Left colon (tissue), 2 donors: ENCODE data around the gene PARP6. TPM values are rescaled to one million over a fixed set of nuclear protein-coding genes. Genes with fewer than 3 reads are reported as not detected.

Experiments used
- ATAC-seq: fragments of 200-7000 bp; cut with Tn5 transposase; one replicate; pipeline ENCODE4 v1.9.1; 2020; ENCODE audit warnings: mild to moderate bottlenecking, moderate library complexity
- DNase-seq, 2 donors: peaks; one replicate each; pipeline ENCODE4 v3.0.0-alpha.2; 2020
- intact Hi-C, 2 donors: fragments of 100-400 bp; cut with DNase I in 1 of 2; cut with micrococcal nuclease in 1 of 2; formaldehyde crosslinking; loops; one replicate each; pipeline versions ENCODE4 v1.11.2 to v1.14.0; 2022; cut with DNase I, micrococcal nuclease
- long read RNA-seq: library from polyadenylated mRNA; unstranded; transcript quantifications from one replicate; pipeline ENCODE4 v2.0.0, GENCODE V29; 2021
- total RNA-seq, 2 donors: library from RNA; stranded (reverse); fragmentation: NEBNext Ultra II Directional; extraction: Animal tissue kit (Norgen Biotek cat#: 25700); gene quantifications; one replicate each; pipeline ENCODE4 v1.2.1, GENCODE V29; 2021
- donor health status: DM: no; HTN: no; CAD: no.
- donor health status: DM: yes; HTN: yes; CAD: no.

The PARP6 gene, protein sequence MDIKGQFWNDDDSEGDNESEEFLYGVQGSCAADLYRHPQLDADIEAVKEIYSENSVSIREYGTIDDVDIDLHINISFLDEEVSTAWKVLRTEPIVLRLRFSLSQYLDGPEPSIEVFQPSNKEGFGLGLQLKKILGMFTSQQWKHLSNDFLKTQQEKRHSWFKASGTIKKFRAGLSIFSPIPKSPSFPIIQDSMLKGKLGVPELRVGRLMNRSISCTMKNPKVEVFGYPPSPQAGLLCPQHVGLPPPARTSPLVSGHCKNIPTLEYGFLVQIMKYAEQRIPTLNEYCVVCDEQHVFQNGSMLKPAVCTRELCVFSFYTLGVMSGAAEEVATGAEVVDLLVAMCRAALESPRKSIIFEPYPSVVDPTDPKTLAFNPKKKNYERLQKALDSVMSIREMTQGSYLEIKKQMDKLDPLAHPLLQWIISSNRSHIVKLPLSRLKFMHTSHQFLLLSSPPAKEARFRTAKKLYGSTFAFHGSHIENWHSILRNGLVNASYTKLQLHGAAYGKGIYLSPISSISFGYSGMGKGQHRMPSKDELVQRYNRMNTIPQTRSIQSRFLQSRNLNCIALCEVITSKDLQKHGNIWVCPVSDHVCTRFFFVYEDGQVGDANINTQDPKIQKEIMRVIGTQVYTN
- 10 to 100 TPM; 39.1 to 40.8 TPM for total RNA-seq
- long read RNA-seq, partial matches to known transcripts = 1 of 11 reads
- long read RNA-seq, other reads (novel, unspliced or antisense) = 8 of 11 reads

DNA sequence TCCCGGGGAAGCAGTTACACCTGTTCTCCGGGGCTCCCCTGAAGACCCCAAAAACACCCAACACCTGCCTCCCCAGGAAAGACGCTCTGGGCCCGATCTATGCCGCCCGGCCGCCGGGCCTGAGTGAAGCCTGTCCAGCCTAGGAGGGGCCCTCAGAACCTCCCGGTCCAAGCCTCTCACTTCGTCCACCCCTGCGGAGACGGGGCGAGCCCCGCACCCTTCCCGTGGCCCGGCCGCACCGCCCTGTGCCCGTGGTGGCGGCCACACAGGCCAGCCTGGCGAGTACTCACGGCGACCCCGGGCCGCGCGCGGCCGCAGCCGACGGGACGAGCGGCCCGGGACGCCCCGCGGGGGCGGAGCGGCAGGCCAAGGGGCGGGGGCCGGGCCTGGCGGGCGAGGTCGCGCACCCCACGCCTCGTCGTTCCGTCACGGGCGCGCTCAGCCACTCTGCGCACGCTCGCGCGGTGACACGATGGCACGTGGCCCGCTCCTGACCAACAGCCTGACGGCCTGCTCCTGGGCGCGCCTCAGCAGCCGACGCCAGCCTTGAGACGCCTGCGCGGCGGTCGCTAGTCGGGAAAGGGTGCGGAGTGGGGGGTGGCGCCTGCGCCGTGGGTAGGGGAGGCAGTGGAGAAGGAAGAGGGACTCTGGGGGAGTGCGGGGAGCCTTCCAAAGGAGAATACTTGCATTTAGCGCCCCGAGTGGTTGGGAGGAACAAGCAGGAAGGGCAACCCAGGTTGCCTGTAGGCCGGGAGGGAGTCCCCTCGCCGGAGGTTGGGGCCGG is at the start of gene PARP6:
Gene PARP6 (minus strand): TSS at position 342 of the 784 bp plus-strand sequence. CDS start 5,077 bp downstream, outside the sequence.
- intact Hi-C loops = loop anchor here in 1 of 2 donors (10.0 kb wide), 1 partner anchor 78 kb away; the partner anchor contains the start of gene GRAMD2A
- ATAC-seq (peak; percentile 97), DNase-seq (peak; percentile 95 to 99)

DNA sequence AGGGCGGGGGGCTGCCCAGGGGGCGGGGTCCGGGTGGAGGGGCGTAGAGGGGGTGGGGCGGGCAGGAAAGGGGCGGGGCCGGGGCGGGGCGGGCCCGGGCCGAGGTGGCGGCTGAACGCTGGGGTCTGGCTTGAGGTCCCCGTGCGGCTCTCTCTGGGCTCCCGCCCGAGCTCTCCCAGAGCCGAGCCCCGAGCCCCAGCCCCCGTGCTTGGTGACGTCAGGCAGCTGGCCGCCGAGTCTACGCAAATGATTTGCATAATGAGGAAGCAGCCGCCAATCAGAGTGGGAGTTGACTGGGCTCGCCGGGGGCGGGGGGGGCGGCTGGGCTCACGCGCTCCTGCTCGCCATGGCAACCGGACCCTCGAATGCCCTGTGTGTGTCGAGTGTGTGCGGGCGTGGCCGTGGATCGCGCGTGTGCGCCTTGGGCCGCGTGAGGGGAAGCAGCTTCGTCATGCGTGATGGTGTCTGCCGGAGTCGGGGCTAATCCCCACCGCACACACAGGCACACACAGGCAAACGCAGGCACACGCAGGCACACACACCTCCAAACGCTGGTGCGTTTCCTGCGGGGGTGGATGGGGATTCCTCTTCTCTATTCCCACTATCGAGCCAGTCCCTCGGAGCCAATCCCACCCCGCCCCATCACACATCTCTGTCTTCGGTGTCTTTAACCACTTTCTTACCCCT is 47.8 kb upstream of the PARP6 start, which contains the start of gene CELF6:
Gene CELF6 (minus strand): TSS at position 173 of the 687 bp plus-strand sequence. CDS start 283 bp downstream, outside the sequence.
- intact Hi-C loops = loop anchor here in 1 of 2 donors (10.0 kb wide), 1 partner anchor 265 kb away; no protein-coding TSS in a partner anchor
- ATAC-seq (peak; percentile 83), DNase-seq (peak; percentile 77 to 81)

DNA sequence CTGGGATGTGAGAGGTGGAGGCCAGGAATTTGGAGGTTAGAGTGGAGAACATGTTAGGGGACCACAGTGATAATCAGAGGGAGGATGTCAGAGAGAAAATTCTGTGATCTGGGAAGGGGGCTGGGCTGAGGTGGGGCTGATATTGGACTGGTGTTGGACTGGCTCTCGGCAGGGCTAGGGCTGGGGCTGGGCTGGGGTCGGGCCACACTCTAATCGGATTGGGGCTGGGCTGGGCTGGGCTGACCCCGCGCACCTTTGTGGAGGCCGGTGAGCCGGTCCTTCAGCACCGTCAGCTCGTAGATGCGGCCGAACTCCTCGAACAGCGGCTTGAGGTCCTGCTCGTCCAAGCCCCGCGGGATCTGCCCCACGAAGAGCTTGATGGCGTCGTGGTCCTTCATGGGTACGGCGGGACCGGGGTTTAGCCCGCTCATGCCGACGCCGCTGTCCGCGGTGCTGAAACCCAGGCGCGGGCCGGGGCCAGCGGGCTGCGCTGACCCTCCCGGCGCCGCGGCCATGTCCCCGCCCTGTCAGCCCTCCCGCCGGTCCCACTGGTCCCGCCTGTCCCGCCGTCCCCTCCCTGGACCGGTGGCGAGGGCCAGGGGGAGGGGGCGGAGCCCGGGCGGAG is 47.1 kb upstream of the PARP6 start:
- peak; percentile 84 for ATAC-seq
- intact Hi-C loops = loop anchor here in 1 of 2 donors (10.0 kb wide), 1 partner anchor 265 kb away; no protein-coding TSS in a partner anchor
- peak; percentile 32 to 75 for DNase-seq

DNA sequence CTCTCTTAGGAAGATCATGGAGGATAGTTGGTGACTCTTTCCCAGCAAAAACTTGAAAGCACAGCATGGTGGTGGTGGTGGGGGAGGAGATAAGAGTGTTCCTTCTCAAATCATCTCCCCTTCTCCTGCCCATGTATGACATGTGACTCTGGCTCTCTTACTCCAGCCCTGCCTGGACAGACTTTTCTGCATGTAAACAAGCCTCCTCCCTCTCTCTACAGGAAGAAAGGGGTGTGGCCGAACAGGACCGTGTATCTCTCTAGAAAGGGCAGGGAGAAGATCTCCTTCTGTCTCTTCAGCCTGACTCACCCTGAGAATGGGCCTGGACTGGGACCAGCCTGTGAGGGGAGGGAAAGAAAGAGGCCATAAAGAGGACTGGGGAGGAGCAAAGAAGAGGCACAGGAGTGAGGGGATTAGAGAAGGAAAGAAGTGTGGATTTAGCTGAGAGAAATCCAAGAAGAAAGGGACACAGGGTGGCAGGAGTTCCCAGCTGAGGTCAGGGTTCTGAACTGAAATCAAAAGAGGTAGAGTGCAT is 46.1 kb upstream of the PARP6 start:
- intact Hi-C loops = loop anchor here in 1 of 2 donors (10.0 kb wide), 1 partner anchor 266 kb away; no protein-coding TSS in a partner anchor
- ATAC-seq (peak; percentile 25), DNase-seq (no peak)

DNA sequence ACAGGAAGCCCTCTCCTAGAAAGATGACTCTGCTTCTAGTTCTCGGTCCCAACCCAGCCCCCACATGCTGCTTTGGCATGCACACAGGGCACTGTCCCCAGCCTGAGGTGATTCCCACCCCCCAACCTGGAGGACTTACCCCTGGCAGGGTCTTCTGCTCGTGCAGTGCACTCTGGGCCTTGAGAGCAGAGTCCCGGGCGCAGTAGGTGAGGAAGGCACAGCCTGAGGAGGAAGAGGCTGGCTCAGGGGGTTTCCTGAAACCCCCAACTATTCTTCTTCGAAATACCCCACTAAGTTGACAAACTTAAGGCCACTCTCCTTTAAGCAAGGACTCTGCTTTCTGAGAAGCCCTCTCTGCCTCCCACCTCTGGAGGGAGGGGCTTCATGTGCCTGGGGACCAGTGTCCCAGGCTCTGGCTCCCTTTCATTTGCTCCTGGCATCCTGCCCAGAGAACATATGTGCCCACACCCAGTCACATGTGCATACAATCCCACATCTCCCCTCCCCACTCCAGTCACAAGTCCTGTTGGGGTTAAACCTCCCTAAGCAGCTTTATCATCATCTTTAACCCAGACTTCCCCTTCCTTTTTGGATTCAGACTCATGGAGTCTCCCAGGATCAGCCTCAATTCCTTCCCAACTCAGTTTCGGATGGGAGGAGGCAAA is 43.5 kb upstream of the PARP6 start:
- DNase-seq = no peak
- no peak for ATAC-seq
- intact Hi-C loops = loop anchor here in 1 of 2 donors (10.0 kb wide), 1 partner anchor 269 kb away; no protein-coding TSS in a partner anchor

DNA sequence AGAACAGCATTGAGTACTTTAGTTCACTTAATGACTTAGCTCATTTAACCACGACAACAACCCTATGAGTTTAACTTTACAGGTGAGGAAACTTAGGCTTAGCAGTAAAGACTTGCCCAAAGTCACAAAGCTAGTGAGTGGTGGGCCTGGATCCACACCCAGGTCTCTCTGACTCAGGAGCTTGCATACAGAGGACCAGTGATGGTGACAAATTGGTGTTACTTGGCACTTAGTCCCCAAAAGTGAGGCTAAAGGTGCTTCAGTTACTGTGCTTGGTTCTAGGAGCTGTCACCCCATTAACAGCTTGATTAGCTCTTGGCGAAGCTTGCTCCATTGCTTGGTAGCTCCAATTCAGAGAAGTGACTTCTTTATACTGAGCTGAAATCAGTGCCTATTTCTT is 41.5 kb upstream of the PARP6 start:
- intact Hi-C loops = loop anchor here in 1 of 2 donors (10.0 kb wide), 1 partner anchor 271 kb away; no protein-coding TSS in a partner anchor
- DNase-seq = no peak
- ATAC-seq = no peak

DNA sequence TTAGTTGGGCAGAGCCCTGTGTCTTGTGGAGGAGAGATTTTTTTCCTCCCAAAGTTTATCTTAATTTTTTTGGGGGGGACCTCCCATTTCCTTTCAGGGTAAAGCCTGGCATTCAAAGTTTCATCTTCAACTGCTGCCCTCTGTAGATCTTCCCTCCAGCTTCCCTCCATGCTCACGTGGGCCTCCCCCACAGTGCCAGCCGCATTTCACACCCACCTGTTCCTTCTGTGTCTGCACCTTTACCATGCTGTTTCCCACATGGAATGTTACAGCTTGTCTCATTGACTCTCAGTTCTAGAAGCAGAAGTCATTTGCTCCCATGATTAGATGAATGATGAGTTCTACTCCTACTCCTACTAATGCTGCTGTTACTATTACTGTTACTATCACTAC is 41.1 kb upstream of the PARP6 start:
- DNase-seq (no peak), ATAC-seq (no peak)
- intact Hi-C loops = loop anchor here in 1 of 2 donors (10.0 kb wide), 1 partner anchor 271 kb away; no protein-coding TSS in a partner anchor

DNA sequence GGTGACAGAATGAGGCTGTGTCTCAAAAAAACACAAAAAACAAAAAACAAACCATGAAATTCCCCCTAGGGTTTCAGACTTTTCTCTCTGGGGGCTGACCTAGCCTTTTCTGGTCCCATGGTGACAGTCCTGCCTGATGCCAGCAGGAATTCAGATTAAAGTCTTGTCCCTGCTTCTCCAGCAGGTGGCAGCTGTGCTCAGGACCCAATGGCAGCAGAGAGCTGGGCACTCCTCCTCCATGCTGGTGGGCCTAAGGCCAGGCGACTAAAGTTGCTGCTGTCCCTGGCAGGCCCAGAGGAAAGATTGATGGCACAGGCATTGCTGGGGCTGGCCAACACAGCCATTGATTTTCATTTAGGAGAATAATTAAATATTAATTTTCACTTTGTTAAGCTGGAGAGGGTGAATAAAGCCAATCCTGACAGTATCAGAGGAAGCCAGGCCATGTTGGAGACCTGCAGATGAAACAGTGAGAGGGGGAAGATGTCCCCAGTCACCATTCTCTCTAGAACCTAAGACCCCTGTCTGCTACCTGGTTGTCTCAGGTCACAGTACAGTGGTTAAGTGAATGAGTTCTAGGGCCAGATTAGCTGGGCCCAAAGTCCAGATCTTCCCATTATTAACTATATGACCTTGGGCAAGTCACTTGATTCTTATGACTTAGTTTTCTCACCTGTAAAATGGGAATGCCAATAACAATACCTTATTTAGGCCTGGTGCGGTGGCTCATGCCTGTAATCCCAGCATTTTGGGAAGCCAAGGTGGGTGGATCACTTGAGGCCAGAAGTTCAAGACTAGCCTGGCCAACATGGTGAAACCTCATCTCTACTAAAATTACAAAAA is 40.5 kb upstream of the PARP6 start:
- intact Hi-C loops = loop anchor here in 1 of 2 donors (10.0 kb wide), 1 partner anchor 272 kb away; no protein-coding TSS in a partner anchor
- ATAC-seq = peak; percentile 88
- DNase-seq = peak; percentile 38 to 61

DNA sequence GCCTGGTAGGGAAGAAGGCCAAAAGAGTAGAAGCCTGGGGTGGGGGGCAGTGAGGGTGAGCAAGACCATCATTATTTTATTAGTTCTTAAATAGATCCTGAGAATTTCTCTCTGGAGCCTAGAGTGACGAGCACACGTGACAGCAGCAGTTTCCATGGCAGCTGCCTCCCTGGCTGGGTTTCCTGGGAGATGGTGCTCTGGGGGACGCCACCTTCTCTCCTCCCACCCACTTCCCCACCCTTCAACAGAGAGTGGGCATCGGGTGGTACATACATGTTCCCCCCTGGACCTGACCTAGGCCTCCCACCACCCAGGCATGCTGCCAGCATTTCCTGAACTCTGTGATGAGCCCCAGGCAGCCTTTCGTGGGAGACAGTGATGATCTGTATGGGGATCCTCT is 34.7 kb upstream of the PARP6 start:
- ATAC-seq = no peak

DNA sequence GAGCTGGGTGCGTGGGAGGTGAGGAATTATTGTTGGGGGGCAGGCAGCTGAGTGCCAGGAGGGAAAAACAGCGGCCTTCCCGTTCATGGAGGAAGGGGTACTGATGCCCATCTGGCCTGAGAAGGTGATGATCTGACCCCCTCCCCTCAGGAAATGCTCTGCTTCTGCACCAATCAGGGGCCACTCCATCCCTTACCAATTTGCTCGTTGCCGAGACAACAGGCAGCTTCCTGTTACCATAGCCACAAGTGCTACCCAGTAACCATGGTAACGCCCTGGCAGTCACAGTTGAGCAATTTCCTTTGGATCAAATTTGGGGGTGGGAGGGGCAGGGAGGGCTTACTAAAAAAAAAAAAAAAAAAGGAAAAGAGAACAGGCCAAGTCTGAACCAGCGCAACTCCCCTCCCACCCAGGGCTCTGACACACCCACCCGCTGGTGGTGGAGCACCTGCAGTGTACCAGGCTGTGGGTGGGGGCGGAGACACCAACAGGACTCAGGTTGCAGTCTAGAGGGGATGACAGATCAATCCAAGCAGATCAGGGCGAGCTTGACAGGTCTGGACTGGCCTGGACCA is 33.9 kb upstream of the PARP6 start:
- DNase-seq (no peak), ATAC-seq (no peak)
- intact Hi-C loops = no loop called here

More for the DNA sequence above, 34.7 kb upstream of the PARP6 start:
- intact Hi-C loops = no loop called here
- no peak for DNase-seq

DNA sequence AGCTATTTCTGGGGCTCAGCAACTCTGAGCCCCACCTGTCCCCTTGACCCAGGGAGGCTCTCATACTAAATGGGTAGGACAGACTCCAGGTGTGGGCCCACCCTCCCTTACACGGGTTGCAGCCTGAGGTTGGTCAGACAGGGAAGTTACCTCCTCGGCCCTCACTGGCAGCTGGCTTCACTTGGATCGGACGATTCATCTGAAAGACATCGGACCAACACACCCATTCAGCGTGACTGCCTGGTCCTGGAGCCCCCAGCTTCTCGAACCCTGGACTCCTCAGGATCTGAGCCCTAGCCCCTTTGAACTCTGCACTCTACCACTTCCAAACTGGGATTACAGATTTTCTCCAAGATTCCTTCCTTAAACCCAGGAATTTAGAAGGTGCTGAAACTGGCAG is 32.2 kb upstream of the PARP6 start:
- ATAC-seq (no peak), DNase-seq (no peak)
- intact Hi-C loops = no loop called here

DNA sequence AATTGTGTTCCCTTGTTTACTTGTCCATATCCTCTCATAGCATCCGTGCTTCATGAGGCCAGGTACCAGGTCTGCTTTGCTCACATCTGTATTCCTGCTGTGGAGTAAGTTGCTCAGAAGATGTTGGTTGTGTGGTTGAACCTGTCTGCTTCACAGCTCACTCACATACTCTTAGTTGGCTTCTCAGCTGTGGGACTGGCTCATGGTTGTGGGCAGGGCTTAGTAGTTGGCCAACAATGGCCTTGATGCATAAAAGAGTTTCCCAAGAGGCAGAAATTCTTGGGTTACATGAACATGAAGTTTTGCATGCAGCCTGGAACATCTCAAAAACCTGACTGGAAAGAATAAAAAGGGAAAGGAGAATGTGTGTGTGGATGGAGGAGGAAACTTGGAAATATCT is 30.6 kb upstream of the PARP6 start:
- no peak for DNase-seq

DNA sequence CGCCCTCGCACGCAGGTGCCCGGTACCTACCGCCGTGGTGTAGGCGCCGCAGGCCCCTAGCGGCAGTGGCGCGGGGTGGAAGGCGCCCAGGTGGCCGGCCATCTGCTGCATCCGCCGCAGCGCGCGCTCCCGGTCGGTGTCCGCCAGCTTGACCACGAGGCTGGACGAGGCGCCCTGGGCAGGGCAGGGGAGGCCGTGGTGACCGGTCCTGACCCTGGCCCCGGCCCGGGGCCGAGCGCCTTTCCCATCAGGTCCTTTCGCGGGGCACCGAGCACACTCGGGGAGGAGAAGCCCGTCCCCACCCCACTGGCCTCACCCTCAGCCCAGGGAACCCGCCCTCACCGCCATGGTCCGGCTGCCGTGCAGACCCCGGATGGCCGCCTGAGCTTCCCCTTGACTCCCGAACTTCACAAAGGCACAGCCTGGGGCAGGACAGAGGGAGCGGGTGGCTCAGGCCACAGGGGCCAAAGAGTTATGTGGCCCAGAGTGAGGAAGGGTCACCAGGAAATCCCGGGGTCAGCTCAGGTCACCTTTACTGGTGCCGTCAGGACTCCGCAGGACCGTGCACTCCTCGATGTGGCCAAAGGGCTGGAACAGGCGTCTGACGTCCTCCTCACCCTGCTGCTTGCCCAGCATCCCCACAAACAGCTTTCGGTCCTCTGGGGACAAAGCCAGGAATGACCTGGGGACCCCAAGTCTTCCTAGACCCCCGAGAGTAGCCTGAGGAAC is 17.4 kb upstream of the PARP6 start:
- no peak for ATAC-seq
- DNase-seq = no peak
- intact Hi-C loops = no loop called here

More for the DNA sequence above, 30.6 kb upstream of the PARP6 start:
- ATAC-seq = no peak
- intact Hi-C loops = no loop called here

DNA sequence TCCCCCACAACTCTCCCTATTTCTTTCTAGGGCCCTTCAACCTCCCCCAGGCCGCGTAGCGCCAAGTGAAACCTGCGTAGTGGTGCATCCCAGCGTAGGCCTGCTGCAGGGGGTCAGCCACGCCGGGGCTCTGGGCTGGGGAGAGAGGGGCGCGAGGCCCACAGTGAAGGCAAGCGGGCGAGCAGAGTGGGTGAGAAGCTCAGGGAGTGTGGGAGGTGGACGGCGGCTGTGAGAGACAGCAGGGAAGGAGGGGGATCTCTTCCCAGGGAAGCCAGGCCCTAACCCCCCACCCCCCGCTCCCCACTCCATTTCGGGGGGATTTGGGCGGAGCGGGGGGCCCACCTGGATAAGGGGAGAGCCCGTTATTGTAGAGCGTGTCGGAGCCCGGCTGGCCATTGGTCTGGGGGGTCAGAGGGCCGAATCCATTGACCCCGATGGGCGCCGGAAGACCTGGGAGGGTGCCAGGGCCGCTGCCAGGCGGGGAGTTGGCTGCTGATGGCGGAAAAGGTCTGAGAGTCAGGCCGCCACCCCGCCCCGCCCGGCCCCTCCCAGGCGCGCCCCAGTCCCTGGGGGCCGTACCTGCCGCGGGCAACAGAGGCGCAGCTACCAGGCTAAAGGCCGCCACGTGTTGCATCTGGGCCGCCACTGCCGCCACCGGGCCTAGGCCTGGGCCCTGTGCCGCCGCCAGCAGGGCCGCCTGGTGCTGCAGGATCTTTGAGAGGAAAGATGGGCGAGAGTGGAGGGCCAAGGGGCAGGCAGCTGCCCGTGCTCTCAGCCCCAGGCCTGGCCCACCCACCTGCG is 16.6 kb upstream of the PARP6 start:
- DNase-seq (no peak), ATAC-seq (no peak)
- intact Hi-C loops = no loop called here
